NCI-H526 (cell line): ENCODE data around the gene SRGAP3.

Experiments used
- DNase-seq, 2 experiments: peaks; one replicate each; lab custom pipeline; 2025; lab: John Stamatoyannopoulos, UW

SRGAP3 gene

DNA sequence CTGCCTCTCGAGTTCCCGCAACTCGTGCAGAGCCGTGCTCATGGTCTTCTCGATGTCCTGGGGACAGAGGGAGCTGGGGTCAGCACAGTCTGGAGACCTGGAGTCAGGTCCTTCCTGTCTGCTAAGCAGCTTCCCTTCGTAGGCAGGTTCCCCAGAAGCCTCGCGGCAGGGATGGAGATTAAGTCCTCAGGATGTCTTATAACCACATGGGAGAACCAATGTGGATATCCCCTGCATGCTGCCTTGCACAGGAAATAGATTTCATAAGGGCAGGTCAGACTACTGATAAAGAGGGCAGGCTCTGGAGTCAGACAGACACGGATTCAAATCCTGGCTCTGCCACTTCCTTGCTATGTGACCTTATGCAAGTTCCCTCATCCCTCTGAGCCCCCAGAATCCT is 263.6 kb downstream of the SRGAP3 start:
- no peak for DNase-seq

DNA sequence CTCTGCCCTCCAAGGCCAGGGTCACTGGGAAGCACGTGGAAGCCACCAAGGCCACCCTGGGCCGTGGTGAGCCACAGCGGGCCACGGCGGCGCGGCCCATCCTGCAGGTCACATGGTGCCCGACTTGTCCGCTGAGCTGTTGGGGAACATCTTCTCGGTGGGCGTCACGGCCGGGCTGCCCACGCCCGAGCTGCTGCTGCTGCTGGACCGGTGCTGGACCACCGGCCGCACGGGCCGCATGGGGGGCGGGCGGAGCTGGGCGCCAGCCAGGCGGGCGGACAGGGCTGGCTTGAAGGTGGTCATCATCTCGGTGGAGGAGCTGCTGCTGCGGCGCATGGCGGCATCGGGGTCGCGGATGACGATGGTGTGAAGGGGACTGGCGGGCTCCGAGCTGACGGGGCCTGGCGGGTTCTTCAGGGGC is 264.0 kb downstream of the SRGAP3 start:
- no peak for DNase-seq

DNA sequence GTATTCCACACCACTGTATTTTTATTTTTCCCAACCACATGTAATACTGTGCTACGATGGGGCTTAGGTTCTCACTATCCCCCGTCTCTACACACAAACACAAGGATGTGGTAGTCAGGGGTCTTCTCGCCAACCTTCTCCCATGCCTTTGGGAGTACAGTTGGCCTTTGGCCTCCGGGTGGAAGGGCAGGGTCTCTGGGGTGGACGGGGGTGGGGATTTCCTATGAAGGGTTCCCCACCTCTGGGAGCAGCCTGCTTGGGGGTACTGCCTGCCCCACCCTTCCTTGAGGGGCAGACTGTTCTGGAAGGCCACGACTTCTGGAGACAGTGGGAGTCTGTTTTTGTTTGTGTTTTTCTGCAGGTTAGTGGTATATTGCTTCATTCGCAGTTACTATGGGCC is 264.9 kb downstream of the SRGAP3 start:
- no peak for DNase-seq

DNA sequence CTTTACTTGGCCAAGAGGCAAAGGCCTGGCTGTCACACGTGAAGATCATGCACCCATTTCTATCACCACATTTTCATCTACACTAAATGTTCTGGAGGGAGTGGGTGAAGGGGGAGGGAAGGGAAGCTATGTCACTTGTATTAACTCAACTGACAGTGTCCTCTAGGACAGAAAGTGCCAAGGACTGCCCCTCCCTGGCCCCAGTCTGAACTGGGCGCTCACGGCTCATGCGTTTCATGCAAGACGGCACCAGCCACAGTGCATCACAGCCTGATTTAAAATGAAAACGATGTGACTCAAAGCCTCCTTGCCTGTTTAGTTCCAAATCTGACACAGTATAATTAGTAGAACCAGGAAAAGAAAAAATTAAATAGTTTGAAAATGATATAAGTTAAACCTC is 265.4 kb downstream of the SRGAP3 start:
- no peak for DNase-seq

DNA sequence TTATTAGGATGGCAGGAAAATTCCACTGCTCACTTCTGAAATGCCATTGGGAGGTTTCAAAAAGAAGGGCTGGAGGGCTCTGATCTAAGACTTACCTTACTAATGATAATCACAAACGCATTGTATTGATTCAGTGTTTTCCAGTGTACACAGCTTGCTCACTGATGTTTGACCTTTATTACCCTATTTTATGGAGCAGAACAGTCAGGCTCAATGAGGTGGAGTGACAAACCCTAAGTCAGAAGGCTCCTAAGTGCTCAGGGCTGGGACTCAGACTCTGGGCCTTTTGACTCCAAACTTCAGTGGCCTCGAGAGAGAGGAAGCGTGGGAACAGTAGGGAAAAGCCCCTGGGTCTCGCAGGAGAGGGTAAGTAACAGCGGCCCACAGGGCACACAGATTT is 265.9 kb downstream of the SRGAP3 start:
- DNase-seq, result no peak

DNA sequence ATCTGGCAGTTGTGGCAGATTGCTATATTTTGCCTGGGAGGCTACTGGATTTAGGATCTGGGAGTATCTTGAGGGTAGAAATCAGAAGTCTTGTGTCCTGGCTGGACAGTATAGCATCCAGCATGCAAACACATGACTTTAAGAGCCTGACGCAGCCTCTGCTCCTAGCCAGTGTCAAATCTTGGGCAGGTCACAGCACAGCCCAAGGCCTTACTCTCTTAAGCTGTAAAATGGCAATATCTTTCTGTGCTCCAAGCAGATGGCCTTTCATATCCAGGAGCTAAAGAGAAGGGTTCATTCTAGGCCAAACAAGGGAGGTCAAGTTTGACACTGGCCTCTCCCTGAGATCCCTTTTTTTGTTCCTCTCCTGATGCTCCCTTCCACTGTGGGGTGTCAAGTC is 266.4 kb downstream of the SRGAP3 start:
- DNase-seq, result no peak

GRCh38 chr3:8982509-8982908 is 266.9 kb downstream of the SRGAP3 start:
- no peak for DNase-seq

GRCh38 chr3:8981700-8982099 is 267.7 kb downstream of the SRGAP3 start:
- no peak for DNase-seq

DNA sequence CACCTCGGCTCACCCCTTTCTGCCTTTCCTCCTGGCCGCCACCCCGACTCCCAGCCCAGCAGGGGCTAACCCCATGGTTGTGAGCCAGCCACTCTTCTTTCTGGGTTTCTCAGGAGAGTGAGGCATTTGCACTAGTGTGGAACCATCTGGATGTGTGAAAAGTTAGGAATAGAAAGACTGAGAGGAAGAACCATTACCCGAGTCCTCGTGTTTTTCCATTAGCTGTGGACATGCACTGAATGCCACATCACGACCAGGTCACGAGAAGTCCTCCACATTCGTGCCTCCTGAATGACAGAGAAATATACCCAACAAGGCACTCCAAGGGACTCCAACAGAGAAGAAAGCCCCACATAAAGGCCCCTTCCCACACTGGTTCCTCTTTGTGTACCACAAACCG is 268.1 kb downstream of the SRGAP3 start:
- no peak for DNase-seq

GRCh38 chr3:8980756-8981257 is 268.6 kb downstream of the SRGAP3 start:
- no peak for DNase-seq

GRCh38 chr3:8979262-8979661 is 270.2 kb downstream of the SRGAP3 start:
- no peak for DNase-seq

GRCh38 chr3:8978551-8978950 is 270.9 kb downstream of the SRGAP3 start:
- DNase-seq, result no peak

- no peak for DNase-seq
Observed at GRCh38 chr3:8976540-8977182, 272.8 kb downstream of the SRGAP3 start.

GRCh38 chr3:8975081-8976020 is 274.1 kb downstream of the SRGAP3 start:
- no peak for DNase-seq

- DNase-seq, result no peak
Observed at GRCh38 chr3:8974458-8974857, 275.0 kb downstream of the SRGAP3 start.

- peak in 1 of 2 experiments; percentile 20 for DNase-seq
Observed at GRCh38 chr3:8972639-8973038, 276.8 kb downstream of the SRGAP3 start.

- peak; percentile 3 to 53 for DNase-seq
Observed at GRCh38 chr3:8970971-8971589, 278.4 kb downstream of the SRGAP3 start.

- DNase-seq, result no peak
Observed at GRCh38 chr3:8969241-8969640, 280.2 kb downstream of the SRGAP3 start.

- no peak for DNase-seq
Observed at GRCh38 chr3:8968375-8968882, 281.0 kb downstream of the SRGAP3 start.

- no peak for DNase-seq
Observed at GRCh38 chr3:8967553-8967952, 281.9 kb downstream of the SRGAP3 start.

GRCh38 chr3:8966820-8967348 is 282.6 kb downstream of the SRGAP3 start:
- DNase-seq, result no peak

DNA sequence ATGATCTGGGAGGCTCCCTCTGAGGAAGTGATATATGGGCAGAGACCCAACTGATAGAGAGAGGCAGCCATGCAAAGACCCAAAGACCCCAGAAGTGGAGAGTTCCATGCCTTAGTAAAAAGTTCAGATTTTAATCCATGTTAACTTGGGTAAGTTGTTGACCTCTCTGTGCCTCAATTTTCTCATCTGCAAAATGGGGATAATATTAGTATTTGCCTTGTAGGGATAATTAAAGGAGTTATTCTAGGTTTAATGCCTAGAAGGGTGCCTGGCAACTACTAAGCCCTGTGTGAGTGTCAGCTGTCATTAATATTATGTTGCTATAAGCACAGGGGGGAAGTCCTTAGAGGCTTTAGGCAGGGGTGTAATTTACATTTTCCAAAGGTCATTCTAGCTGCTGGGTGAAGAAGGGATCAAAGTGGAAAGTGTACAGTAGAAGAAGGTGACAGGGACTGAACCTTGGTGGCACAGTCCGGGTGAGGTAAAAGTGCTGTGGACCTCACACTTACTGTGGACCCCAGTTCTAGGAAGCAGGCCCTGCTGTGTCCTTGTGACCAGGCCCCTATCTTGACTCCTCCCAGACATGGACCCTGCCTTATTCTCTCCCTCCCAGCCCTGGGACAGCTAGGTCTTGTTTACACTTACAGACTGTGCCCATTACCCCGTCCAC is 283.2 kb downstream of the SRGAP3 start:
- no peak for DNase-seq
